GM19025 (cell line): ENCODE results near the gene IGSF3.

Source experiments
- ATAC-seq: cut with Tn5 transposase; IDR thresholded peaks from one replicate; pipeline ENCODE4 v1.9.1; 2021; ENCODE audit warnings: mild to moderate bottlenecking, low read depth, moderate library complexity; ENCODE audit not compliant: unreplicated experiment

The IGSF3 gene

DNA sequence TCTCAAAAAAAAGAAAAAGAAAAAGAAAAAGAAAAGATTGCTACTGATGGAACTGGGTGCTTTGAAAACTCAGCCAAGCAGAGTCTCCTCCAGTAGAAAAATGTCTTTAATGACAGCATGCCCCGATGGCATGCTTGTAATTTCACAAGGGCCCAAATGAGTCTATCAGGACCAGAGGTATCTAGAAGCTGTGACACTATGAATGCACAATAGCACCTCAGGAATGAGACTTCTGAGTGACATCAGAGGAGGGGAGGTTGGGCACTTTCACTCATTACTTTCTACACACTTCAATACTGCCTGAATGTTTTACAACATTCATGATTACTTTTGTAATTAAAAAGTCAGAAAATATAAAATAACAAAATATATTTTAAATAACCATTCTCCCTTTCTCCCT lies 81.6 kb downstream of the IGSF3 start:
- ATAC-seq = no peak

GRCh38 chr1:116581323-116581885 lies 86.1 kb downstream of the IGSF3 start:
- no peak for ATAC-seq

DNA sequence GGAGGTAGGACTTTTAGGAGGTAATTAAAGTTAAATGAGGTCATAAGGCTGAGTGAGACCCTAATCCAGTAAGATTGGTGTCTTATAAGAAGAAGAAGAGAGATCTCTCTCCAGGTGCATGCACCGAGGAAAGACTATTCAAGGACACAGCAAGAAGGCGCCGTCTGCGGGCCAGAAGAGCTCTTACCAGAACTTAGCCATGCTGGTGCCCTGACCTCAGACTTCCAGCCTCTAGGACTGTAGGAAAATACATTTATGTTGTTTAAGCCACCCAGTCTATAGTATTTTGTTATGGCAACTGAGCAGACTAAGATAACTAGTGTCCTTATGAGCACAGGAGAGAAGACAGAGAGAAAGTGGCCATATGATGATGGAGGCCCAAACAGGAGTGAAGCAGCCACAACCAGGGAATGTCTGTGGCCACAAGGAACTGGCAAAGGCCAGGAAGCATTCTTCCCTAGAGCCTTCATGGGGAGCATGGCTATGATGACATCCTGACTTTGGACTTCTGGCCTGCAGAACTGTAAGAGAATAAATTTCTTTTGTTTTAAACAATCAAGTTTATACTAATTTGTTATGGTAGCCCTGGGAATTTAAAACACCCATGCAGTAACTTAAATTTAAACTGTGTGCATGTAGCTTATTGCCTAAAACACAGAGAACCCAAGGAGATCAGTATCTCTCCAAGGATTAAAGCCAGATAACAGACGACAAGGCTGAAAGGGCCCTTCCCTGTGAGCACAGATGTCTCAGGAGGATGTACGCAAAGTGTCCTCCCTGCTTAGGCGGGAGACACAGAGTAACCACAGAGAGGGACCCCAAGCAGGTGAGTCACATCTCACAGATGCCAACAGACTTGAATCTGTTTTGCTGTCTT lies 86.8 kb downstream of the IGSF3 start:
- ATAC-seq = no peak

GRCh38 chr1:116579259-116579875 lies 88.2 kb downstream of the IGSF3 start:
- no peak for ATAC-seq

- no peak for ATAC-seq
These were observed 89.0 kb downstream of the IGSF3 start for GRCh38 chr1:116578581-116578980.

DNA sequence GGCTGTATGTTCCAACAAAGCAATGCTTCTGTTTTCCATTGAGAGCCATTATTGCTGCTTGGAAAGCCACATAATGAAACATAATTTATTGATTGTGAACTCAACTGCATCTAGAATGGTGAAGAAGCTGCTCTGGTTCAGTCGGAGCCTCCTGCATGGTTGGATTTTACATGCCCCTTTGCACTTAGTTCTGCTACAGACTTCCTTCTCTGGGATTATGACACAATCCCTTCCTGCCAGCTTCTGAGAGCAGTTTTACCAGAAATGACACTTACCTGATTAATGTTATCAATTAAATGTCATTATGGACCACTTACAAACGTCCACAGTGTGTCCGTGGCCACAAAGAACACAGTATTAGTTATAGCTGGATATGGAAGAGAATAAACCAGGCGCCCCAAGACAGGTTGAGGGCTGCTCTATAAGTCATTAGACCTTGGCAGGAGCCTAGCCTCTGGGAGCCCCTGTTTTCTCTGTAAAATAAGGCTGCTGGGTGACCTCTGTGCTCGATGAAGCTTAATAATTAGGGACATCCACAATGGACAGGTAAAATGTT lies 89.7 kb downstream of the IGSF3 start:
- ATAC-seq = no peak

DNA sequence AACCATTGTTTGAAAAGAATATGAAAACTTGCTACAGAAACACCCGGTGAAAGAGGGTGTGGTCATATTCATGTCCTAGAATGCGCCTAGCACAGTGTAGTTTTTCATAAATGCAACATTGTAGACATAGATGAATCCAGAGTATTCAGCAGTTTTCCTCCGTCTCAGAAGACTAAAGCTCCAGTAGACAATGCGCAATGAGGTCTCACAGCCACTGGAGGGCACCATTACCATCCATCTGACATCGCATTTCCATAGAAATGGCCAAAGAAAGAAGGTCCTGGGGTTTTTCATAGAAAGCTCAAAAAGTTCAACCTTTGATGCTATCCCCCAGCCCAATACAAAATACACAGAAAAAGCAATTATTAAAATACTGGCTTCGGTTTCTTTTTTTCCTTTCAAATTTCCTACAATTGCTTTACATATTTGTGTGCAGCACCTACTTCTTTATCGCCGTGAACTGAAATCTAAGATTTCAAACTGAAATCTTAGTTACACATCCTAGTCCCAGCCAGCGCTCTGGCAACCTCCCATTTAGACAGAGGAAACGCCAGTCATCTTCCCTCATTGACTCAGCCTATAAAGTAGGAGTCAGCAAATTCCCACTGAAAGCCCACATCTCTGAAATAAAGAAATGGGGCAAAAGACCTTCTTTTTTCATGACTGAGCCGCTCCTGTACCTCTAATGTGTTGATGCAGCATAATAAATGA lies 92.8 kb downstream of the IGSF3 start:
- ATAC-seq = no peak

GRCh38 chr1:116573431-116574095 lies 94.0 kb downstream of the IGSF3 start:
- ATAC-seq = no peak

GRCh38 chr1:116572771-116573430 lies 94.6 kb downstream of the IGSF3 start:
- ATAC-seq = no peak

DNA sequence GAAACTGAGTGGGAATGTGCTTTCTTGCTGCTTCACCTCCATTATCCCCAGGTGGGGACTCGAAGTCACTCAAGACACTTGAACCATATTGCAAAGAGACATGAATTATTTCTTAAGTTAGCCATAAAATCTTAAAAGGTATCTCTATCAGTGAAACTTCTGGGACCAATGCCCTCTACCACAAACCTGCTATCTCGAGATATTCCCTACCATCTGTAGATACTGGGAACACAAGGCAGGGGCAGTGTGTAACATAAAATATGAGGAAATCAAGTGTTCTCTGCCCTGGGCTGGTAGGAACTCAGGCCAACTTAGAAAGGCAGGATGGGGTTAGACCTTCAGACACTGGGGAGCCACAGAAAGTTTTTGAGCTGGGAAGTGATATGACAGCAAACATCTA lies 95.4 kb downstream of the IGSF3 start:
- no peak for ATAC-seq

DNA sequence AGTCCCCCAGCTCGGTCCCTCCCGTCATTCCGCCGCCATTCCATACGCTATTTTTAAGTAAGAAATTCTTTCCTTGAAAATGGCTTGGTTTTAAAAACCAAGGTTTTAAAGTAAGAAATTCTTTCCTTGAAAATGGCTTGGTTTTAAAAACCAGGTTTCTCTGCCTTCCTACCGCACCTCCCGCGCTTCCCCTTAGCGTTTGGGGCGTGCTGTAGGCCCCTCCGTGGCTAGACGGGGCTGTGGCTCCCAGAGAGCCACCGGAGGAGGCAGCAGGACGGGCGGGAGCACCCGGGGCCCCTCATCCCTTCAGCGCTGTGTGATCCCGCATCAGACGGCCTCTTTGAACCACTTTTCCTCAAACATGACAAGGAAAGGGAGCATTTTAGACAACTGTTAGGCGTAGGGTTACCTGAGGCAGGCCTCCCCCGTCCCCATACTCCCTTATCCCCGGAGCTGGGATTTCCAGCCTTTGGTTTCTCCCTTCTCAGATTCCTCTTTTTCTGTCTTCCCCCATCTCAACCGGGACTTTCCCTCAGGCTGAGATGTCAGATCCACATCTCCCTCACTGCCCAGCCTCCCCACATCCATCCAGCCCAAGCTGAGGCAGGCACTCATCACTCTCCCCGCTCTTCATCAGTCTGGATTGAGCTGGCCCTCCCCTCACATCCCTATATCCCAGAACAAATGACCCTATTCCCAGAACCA lies 96.2 kb downstream of the IGSF3 start:
- ATAC-seq = no peak

GRCh38 chr1:116570358-116571214 lies 96.9 kb downstream of the IGSF3 start, which contains the start of gene CD58:
CD58 (minus strand) TSS chr1:116571026; CDS start chr1:116570972, 54 bp downstream.
- peak; percentile 70 for ATAC-seq

GRCh38 chr1:116569776-116570357 lies 97.7 kb downstream of the IGSF3 start:
- no peak for ATAC-seq

GRCh38 chr1:116569381-116569670 lies 98.2 kb downstream of the IGSF3 start:
- ATAC-seq = no peak

GRCh38 chr1:116568662-116569380 lies 98.7 kb downstream of the IGSF3 start:
- ATAC-seq = no peak

- no peak for ATAC-seq
These were observed 99.5 kb downstream of the IGSF3 start for GRCh38 chr1:116567790-116568661.
